ENCODE data around the gene FUT7. TPM values are rescaled to one million over a fixed set of nuclear protein-coding genes. Genes with fewer than 3 reads are reported as not detected.

The FUT7 gene, protein sequence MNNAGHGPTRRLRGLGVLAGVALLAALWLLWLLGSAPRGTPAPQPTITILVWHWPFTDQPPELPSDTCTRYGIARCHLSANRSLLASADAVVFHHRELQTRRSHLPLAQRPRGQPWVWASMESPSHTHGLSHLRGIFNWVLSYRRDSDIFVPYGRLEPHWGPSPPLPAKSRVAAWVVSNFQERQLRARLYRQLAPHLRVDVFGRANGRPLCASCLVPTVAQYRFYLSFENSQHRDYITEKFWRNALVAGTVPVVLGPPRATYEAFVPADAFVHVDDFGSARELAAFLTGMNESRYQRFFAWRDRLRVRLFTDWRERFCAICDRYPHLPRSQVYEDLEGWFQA
- total RNA-seq: not detected in 2 replicates

DNA sequence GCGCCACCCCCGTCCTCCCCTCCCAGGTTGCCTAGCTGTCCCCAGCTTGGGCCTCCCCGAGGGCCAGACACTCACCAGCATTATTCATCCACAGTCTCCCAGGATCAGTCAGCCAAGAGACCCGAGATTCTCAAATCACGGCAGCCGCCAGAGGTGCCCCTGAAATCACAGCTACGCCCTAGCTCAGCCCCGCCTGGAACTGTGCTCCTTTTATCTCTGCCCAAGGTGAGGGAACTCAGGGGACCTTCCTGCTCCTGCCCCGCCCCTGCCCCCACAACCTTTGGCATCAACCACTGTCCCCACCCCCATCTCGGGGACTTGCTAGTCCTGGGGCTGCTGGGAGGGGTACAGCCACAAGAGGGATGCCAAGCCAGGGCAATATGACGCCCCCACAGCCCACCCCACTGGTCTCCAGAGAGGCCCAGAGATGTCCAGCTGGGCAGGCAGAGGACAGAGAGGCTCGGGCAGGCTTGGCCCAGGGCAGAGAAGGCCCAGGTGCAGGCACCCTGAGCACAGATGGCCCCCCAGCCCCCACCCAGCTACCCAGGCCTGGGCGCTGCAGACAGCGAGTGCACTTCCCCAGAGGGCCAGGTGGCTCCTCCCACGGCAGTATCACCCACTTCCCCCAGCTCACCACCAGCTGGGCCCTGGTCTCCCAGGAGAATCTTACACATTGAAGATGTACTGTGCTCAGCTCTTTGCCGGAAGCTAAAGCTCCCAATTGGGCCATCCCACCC, at the start of gene FUT7:
Gene FUT7 (minus strand): TSS at position 185 of the 737 bp plus-strand sequence. CDS start 97 bp downstream, at position 88.

DNA sequence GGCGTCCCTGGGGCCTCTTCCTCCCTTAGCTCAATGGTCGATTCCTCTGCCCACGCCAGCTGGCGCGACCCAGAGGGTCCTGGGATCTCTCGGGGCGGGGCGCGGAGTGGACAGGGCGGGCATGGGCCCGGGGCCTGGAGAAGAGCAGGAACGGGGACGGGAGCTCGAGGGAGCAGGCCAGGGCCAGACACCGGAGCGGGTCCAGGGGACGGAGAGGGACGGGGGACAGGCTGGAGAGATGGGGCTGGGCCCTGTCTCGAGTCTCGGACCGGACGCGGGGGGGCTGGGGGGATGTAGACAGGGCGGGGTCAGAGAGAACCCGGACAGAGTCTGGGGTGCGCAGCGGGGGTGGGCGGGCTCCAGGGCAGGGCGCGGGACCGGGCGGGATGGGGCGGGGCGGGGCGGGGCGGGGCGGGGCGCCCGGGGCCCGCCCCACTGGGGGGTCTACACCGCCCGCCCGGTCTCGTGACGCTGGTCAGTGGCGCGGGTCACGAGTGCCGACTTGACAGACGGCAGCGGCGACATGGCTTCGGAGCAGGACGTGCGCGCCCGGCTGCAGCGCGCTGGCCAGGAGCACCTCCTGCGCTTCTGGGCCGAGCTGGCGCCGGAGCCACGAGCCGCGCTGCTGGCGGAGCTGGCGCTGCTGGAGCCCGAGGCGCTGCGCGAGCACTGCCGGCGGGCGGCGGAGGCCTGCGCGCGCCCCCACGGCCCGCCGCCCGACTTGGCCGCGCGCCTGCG, 45.3 kb upstream of the FUT7 start, which contains the start of gene UAP1L1:
Gene UAP1L1 (plus strand): TSS at position 508 of the 738 bp plus-strand sequence. CDS start 16 bp downstream, at position 524.

DNA sequence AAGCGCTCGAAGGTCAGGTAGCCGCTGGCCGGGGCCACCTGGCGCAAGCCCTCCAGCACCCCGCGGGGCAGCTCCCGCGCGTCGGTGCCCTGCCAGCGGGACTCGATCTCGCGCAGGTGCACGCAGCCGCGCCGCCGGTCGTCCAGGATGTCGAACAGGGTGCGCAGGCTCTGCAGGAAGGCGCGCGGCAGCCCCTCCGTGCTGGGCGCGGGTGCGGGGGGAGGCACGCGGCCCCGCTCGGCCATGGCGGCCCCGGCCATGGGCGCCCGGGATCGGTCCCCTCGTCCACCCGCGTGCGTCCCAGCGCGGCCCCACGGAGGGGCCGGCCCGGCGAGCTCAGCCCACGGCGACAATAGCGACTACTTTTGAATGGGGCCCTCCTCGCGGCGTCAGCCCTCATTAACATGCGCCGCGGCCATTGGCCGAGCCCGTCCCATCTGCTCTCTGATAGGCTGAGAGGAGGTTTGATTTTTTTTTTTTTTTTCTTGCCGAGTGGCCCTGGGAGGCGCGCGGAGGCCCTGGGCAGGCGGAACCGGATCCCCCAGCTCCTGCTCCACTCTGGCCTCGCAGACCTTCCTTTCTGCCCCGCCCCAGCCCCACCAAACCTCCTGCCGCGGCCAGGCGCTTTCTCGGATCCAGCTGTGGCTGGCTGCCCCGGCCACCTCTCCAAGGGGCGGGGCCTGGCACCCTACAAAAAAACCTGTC, 38.5 kb upstream of the FUT7 start, which contains the start of gene SAPCD2:
Gene SAPCD2 (minus strand): TSS at position 357 of the 705 bp plus-strand sequence. CDS start 97 bp downstream, at position 260.

DNA sequence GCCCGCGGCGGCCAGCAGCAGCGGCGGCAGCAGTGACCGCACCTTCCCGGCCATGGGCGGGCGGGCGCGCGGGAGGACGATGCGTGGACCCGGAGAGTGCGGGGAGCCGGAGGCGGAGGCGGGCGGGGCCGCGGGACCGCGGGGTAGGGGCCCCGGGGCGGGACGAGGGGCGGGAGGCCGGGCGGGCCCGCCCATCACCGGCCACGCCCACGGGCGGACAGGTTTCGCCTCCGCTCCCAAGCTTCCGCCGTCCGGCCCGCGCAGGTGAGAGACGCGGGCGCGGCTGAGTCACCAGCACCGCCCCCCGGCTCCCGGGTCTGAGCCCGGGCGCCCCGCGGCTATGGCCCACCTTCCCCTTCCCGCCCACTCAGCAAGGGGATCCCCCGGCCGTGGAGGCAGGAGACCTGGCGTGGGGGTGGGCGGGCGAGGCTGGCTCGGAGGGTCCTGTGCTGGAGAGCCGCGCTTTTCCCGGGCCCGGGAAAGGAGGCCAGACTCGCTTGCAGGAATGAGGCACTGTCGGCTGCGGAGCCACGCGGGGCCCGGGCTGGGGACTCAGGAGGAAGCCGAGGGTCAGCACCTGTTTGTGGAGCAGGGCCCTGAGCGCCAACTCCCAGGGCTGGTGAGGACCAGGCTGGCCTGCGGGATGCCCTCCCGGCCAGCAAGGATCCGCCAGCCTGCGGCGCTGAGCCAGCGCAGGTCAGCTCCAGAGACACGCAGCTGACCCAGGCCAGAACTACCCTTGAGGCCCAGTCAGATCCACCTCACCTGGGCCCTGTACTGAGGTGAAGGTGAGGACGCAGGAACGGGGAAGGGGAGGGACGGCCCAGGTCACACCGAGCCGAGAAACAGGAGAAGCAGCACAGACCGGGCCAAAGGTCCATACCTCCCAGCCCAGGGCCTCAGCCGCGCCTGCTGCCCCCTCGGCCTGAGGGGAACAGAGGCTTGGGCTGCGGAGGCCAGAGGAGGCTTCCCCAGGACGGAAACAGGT, 22.4 kb upstream of the FUT7 start, which contains the start of gene ENTPD2:
Gene ENTPD2 (minus strand): TSS at position 118 of the 988 bp plus-strand sequence. CDS start 64 bp downstream, at position 54.

DNA sequence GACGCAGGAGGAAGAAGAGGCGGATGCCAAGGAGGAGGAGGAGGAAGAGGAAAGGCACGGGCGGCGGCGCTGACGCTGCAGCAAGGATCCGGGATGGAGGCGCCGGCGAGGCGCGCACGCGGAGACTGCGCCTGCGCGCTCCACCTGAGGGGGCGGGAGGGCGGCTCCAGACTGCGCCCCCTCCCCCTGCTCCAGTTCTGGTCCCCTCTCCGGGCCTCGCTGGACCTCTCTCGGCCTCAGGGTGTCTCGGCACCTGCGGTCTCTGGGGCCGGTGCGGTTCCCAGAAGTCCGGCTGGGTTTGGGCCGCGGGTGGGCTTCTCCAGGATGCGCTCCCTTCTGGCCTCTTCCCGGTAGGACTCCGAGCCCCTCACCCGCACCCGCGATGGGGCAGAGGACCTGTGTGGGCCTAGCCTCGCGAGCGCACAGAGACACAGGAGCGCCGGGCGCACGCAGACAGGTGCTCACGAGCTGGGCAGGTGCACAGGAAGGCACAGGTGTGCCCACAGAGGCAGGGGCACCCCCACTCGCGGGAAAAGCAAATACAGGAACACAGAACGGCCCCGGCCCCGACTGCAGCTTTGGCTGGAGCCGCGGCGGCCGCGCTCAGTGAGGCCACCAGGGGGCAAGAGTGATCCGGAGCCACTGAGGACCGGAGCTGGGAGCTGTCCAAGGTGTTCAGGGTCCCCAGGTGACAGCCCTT, 14.3 kb upstream of the FUT7 start, which contains the start of gene NPDC1:
Gene NPDC1 (minus strand): TSS at position 90 of the 700 bp plus-strand sequence. CDS start 188 bp downstream, outside the sequence.

GRCh38 chr9:137027369-137028262, 4.3 kb downstream of the FUT7 start, which contains the start of gene ABCA2:
Gene ABCA2, minus strand, starts transcription at chr9:137028237. Its CDS starts 97 bp downstream, at chr9:137028140.

DNA sequence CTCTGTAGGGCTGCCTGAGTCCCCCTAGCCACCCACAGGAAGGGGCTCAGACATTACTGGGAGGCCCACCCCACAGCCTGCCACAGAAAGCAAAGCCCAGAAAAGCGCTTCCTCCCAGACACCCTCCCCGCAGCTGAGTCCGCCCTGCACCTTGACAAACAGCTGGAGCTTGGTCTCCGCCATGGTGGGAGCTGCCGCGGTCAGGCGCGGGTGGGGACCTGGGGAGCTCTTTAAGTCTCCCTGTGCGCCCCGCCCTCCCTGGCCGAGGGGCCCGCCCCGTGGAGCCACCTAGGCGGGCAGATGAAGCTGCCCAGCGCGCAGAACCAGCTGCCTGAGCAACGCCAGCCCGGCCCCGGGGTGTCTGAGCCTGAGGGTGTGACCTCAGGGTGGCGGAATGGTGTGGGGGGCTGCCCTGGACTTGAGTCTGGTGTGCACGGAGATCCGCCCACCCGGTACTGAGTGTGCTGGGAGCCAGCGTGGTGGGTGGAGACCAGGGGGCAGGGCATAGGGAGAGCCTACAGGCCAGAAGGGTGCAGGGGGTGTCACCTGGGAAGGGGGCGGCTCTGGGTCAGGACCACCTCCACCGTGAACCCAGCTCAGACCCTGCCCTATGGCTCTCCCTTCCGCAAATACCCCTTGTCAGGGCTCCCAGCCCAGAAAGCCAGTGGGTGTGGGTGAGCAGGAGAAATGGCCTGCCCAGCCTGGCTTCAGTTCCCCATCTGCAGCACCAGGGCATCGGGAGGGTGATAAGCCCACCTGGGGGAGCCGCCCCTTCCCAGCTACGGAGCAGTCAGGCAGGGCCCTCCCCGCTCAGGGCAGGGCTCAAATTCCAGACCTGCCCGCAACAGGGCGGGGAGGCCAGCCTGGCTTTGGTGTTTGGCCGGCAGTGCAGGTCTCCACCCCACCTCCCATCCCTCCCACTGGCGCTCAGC, 35.3 kb downstream of the FUT7 start, which contains the start of gene CLIC3:
Gene CLIC3 (minus strand): TSS at position 208 of the 932 bp plus-strand sequence. CDS start 25 bp downstream, at position 183.

GRCh38 chr9:136991993-136992818, 39.7 kb downstream of the FUT7 start, which contains the start of gene PAXX:
Gene PAXX, plus strand, starts transcription at chr9:136992422. Its CDS starts 22 bp downstream, at chr9:136992444.

GRCh38 chr9:136982232-136983051, 49.4 kb downstream of the FUT7 start, which contains the start of gene LCNL1:
Gene LCNL1, plus strand, starts transcription at chr9:136982993. Its CDS starts 594 bp downstream, at chr9:136983587.

Other genes with a start within 250 kb of the FUT7 start
- gene TMEM141, start 240.7 kb downstream of the FUT7 start, total RNA-seq: 37.4 and 42.7 TPM in 2 replicates
- gene CCDC183, start 235.8 kb downstream of the FUT7 start, total RNA-seq: 0.26 and 0.32 TPM in 2 replicates
- gene RABL6, start 224.1 kb downstream of the FUT7 start, total RNA-seq: 41.4 and 60.4 TPM in 2 replicates
- gene AJM1, start 189.6 kb downstream of the FUT7 start, total RNA-seq: 0.65 TPM in 2 replicates
- gene PHPT1, start 182.7 kb downstream of the FUT7 start, total RNA-seq: 49.9 and 50.8 TPM in 2 replicates
- 0.39 and 0.76 TPM in 2 replicates for gene MAMDC4, start 179.7 kb downstream of the FUT7 start, total RNA-seq
- gene EDF1, start 165.8 kb downstream of the FUT7 start, total RNA-seq: 237 and 265 TPM in 2 replicates
- gene TRAF2, start 145.6 kb downstream of the FUT7 start, total RNA-seq: 6.3 and 9.2 TPM in 2 replicates
- gene FBXW5, start 87.3 kb downstream of the FUT7 start, total RNA-seq: 109 and 113 TPM in 2 replicates
- 0.39 and 0.54 TPM in 2 replicates for gene C8G, start 86.8 kb downstream of the FUT7 start, total RNA-seq
- gene LCN12, start 79.8 kb downstream of the FUT7 start, total RNA-seq: not detected in 2 replicates
- gene PTGDS, start 54.6 kb downstream of the FUT7 start, total RNA-seq: 0.65 and 5.1 TPM in 2 replicates
- 0.11 and 0.65 TPM in 2 replicates for gene LCNL1, start 49.1 kb downstream of the FUT7 start, total RNA-seq
- 12.1 and 12.8 TPM in 2 replicates for gene PAXX, start 39.7 kb downstream of the FUT7 start, total RNA-seq
- 16.0 and 16.6 TPM in 2 replicates for gene CLIC3, start 35.5 kb downstream of the FUT7 start, total RNA-seq
- gene ABCA2, start 3.9 kb downstream of the FUT7 start, total RNA-seq: 16.3 and 17.5 TPM in 2 replicates
- gene NPDC1, start 14.1 kb upstream of the FUT7 start, total RNA-seq: 20.0 and 20.1 TPM in 2 replicates
- not detected in 2 replicates for gene ENTPD2, start 22.0 kb upstream of the FUT7 start, total RNA-seq
- gene SAPCD2, start 38.5 kb upstream of the FUT7 start, total RNA-seq: 2.9 and 4.0 TPM in 2 replicates
- gene UAP1L1, start 45.4 kb upstream of the FUT7 start, total RNA-seq: 15.6 and 22.1 TPM in 2 replicates
- 60.6 and 60.9 TPM in 2 replicates for gene MAN1B1, start 54.9 kb upstream of the FUT7 start, total RNA-seq
- gene DPP7, start 82.6 kb upstream of the FUT7 start, total RNA-seq: 66.0 and 68.3 TPM in 2 replicates
- gene GRIN1, start 107.1 kb upstream of the FUT7 start, total RNA-seq: under 0.01 TPM in 1 of 2 replicates, not detected in the other
- not detected in 2 replicates for gene LRRC26, start 138.0 kb upstream of the FUT7 start, total RNA-seq
- gene TMEM210, start 140.0 kb upstream of the FUT7 start, total RNA-seq: not detected in 2 replicates
- gene ANAPC2, start 156.5 kb upstream of the FUT7 start, total RNA-seq: 21.9 and 24.7 TPM in 2 replicates
- gene SSNA1, start 156.6 kb upstream of the FUT7 start, total RNA-seq: 41.7 and 44.6 TPM in 2 replicates
- gene TPRN, start 168.7 kb upstream of the FUT7 start, total RNA-seq: 5.4 and 6.1 TPM in 2 replicates
- 29.0 and 29.4 TPM in 2 replicates for gene TMEM203, start 173.6 kb upstream of the FUT7 start, total RNA-seq
- 4.0 and 4.1 TPM in 2 replicates for gene NDOR1, start 173.6 kb upstream of the FUT7 start, total RNA-seq
- 0.39 TPM in 1 of 2 replicates, not detected in the other for gene RNF208, start 190.2 kb upstream of the FUT7 start, total RNA-seq
- 0.52 and 0.76 TPM in 2 replicates for gene CYSRT1, start 193.1 kb upstream of the FUT7 start, total RNA-seq
- not detected in 2 replicates for gene RNF224, start 195.4 kb upstream of the FUT7 start, total RNA-seq
- gene SLC34A3, start 198.8 kb upstream of the FUT7 start, total RNA-seq: not detected in 2 replicates
- gene TUBB4B, start 209.2 kb upstream of the FUT7 start, total RNA-seq: 114 and 130 TPM in 2 replicates
- not detected in 2 replicates for gene STPG3, start 219.2 kb upstream of the FUT7 start, total RNA-seq
- 37.6 and 40.1 TPM in 2 replicates for gene NELFB, start 223.2 kb upstream of the FUT7 start, total RNA-seq
- 8.6 and 13.4 TPM in 2 replicates for gene TOR4A, start 245.6 kb upstream of the FUT7 start, total RNA-seq